HG03469 (cell line): ENCODE data around the gene ABCC8.

Experiments used
- ATAC-seq: cut with Tn5 transposase; IDR thresholded peaks from one replicate; pipeline ENCODE4 v1.9.1; 2021; ENCODE audit warnings: mild to moderate bottlenecking, moderate library complexity, moderate number of reproducible peaks; ENCODE audit not compliant: unreplicated experiment

Gene ABCC8

DNA sequence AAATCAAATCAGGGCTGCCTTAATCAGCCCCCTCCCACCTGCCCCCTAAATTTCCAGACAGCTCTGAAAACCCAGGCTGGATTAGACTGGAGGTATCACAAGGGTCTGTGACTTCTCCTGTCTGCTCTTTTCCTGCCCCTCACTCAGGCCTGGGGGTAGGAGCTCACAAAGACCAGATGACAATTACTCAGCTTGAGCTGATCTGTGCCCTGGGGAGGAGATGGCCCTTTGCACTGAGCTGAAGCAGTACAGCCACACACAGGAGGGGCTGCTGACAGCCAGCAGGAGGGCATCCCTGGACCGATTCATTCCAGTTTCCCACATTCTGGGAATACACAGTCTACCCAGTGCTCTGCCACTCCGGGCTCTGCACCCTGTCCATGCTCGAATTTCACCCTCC lies 4.2 kb downstream of the ABCC8 start:
- ATAC-seq, result no peak

DNA sequence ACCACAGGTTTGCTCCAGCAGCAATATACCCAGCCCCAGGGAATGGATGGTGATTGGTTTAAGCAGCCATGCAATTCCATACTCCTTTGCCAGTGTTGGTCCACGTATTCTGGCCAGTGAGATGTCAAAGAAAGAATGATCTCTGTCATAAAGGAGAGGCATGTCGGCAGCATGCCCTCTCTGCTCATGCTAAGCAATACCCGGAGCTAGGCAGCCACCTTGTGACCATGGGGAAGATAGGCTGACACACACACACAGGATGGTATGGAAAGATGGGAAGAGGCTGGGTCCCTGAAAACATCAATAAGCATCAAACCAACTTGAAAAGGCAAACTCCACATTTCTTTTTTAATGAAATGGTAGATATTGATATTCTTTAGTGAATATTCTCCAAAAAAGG lies 5.1 kb downstream of the ABCC8 start:
- ATAC-seq, result no peak

DNA sequence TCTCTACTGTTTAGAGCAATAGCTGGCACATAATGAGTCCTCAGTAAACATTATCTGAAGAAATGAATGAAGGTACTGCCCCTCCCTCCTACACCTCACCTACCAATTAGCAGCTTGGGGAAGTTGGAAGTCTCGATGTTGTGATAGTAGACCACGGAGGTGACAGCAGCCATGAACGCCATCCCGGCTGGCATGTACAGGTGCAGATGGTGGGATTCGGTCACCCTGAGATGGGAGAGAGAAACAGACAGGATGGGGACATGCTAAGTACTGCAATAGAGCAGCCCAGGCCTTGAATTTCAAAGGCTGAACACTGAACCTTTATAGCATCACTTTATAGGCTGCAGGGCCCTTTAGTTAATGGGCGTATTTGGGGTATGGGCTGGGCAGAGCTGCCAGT lies 6.6 kb downstream of the ABCC8 start:
- no peak for ATAC-seq

GRCh38 chr11:17468122-17468521 lies 8.5 kb downstream of the ABCC8 start:
- no peak for ATAC-seq

- ATAC-seq, result no peak
These were observed 13.0 kb downstream of the ABCC8 start for GRCh38 chr11:17463546-17464174.

DNA sequence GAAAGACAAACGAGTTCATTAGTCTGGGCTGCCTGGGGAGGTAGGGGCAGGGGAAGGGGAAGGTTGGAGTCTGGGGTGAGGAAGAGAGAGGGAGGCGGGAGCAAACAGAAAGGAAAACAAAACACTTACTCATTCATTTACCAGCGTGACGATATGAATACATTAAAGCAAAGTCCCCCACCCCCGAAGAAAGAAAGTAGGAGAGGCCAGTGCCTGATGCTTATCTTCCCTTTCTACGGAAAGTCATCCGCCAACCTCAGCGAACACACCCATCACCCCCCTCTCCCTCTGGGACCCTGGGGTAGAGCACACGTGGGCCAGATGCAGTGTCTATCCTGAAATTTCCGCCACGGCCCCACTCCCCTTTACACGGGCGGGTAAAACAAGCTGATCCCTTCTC lies 13.7 kb downstream of the ABCC8 start:
- ATAC-seq, result no peak

- no peak for ATAC-seq
These were observed 16.2 kb downstream of the ABCC8 start for GRCh38 chr11:17460406-17460805.

- no peak for ATAC-seq
These were observed 17.3 kb downstream of the ABCC8 start for GRCh38 chr11:17459236-17459896.

DNA sequence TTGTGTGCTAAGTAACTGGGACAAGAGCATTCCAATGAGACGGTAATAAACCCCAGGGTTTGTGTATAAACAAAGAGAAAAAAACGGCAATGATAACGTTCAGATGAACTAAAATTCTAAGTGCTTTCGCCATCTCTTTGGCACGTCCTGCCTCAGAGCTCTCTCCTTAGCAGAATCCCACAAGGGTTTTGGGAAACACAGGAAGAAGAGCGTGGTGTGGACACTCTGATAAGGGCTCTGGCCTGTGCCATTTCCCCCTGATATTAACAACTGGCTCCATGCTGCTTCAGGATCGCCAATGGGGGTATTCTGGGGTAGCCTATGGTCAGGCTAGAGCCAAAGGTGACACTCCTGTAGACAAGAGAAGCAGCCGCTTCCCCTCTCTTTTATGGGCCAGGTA lies 18.4 kb downstream of the ABCC8 start:
- no peak for ATAC-seq

- ATAC-seq, result no peak
These were observed 19.1 kb downstream of the ABCC8 start for GRCh38 chr11:17457396-17458173.

DNA sequence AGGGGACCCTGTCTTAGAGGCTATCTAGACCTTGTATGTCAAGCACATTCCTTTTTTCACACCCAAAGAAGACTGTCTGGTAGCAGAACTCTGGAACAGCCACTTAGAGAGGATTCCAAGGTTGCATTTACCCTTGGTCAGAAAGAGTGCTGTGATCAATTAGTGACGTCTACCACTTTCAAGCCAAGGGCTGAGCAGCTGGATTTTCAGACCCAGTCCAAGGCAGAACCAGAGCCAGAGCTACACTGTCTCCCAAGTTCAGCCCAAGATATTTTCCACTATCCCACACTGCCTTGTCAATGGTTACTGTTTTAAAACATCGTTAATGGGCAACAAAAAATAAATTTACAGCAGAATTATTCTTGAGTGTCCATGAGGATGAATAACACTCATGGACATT lies 24.0 kb downstream of the ABCC8 start:
- ATAC-seq, result no peak

DNA sequence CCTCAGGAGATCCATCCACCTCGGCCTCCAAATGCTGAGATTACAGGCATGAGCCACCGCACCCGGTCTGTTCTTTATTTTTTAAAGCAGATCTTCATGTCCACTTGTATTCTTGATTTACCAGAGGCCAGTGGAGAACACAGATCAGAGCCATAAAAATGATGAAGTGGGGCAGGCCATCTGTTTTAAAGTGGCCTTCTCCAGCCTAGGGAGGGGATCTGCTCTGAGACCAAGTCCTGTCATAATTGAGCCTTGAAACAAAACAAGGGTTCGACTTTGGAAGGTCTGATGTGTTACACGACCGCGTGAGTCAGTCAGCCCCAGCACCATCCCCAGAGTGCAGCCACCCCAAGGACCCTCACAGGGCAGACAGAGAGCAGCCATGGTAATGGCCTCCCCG lies 27.5 kb downstream of the ABCC8 start:
- no peak for ATAC-seq

GRCh38 chr11:17446482-17446881 lies 30.2 kb downstream of the ABCC8 start:
- no peak for ATAC-seq

- no peak for ATAC-seq
These were observed 31.3 kb downstream of the ABCC8 start for GRCh38 chr11:17445240-17445795.

DNA sequence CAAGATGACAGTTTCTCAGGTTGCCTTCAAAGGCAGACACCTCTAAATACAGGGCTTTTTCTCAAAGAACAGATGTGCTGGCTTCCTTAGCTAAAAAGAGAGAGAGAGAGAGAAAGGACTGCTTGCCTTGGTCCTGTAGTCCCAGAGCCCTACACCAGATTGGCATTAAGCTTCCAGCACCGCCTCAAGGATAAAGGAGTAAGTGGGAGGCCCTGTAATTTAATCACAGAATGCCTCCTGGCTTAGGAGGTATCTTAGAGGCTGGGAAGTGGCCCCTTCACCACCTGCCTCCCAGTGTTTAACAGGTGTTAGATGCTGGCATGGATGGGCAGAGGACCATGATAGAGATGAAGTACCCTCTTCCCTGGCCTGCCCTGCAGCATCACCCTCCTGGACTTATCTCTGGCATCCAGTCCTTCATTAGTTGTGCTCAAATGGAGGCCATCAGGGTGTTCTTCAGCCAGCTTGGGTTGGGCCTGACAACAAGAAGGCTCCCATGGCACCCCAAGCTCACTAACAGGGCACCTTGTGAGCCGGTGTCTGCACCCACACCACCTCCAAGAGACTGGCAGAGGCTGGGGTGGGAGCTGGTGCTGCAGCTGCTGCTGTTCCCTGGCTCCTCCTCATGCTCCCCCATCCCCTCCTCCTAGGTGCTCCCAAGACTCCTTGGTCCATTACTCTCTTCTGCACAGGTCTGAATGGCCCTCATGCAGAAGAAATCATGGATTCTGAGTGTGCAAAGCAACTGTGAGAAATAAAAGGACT lies 32.5 kb downstream of the ABCC8 start:
- ATAC-seq, result no peak

DNA sequence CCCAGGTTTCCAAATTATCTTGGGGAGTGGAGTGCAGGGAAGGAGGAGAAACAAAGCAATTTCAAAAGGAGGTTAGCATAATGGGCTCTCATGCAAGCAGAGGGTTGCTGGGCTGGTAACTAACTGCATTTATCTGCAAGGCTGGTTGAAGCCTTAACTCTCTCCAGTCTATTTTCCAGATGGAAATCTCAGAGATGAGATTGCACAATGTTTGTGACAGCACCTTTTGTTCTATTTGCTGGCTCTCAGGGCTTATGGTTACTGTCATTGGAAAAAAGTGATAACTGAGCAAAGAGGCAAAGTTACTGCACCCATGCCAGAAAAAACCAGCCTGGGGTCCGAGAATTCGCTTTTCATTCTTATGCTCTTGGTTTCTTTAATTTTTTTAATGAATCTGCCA lies 33.2 kb downstream of the ABCC8 start:
- no peak for ATAC-seq

DNA sequence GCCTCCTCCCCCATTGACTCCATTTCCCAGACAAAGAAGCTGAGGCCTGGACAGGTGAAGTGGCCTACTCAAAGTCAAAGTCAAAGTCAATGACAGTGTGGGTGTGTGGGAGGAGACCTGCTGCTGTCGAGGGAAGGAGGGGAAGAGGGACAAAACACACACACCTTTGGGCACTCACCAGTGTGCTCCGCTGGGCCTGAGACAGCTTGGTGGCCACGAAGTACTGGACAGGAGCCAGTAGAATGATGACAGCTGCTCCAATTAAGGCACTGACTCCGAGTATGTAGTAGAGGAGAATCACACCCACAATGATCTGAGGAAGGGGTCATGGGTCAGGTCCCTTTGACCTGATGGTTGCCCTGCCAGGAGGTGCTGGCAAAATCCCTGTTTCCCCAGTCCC lies 33.6 kb downstream of the ABCC8 start:
- no peak for ATAC-seq

GRCh38 chr11:17439316-17439782 lies 37.3 kb downstream of the ABCC8 start:
- no peak for ATAC-seq

- no peak for ATAC-seq
These were observed 39.3 kb downstream of the ABCC8 start for GRCh38 chr11:17437366-17437765.

DNA sequence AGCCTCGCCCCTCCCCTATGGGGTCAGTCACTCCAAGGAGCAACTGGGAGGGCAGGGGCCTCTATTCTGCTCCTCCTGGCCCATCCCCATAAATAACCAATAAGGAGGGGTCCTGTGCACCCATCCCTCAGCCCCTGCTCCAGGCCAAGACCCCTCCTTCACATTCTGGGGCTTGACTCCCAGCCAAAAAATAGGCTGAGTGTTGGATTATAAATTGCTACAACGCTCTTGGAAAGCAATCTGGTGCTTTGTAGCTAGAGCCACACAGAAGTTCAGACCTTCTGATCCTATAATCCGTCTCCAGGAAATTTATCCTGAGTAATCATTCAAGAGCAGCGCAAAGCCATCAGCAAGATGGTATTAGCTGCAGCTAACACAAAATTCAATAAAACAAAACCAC lies 42.5 kb downstream of the ABCC8 start:
- ATAC-seq, result no peak

- ATAC-seq, result no peak
These were observed 44.6 kb downstream of the ABCC8 start for GRCh38 chr11:17432002-17432401.
